ENCODE data around the gene APOA4. TPM values are rescaled to one million over a fixed set of nuclear protein-coding genes. Genes with fewer than 3 reads are reported as not detected.

APOA4 gene
- total and polyA plus RNA-seq, 2 of the 13 experiments (the other 11 are each of a cell fraction or from before 2014, with no cell fraction given), result 3.8 to 7.2 TPM

GRCh38 chr11:116826751-116827431, 3.8 kb upstream of the APOA4 start (continued):
- peak; percentile 49; the same call in 1 of the 2 replicates for TF ChIP-seq SMC3 (IDR thresholded peaks at IDR 0.05; ENCODE audit: low read length)
- TF ChIP-seq ZNF382 (CRISPR knock-in tag; IDR thresholded peaks at IDR 0.05; ENCODE audit: borderline replicate concordance), result no peak
- TF ChIP-seq ZNF616 (CRISPR knock-in tag; IDR thresholded peaks at IDR 0.05; ENCODE audit: low read depth), result 0 out of 2 replicates have a peak, but pooled peaks have one; percentile 34
- TF ChIP-seq LCORL (IDR thresholded peaks at IDR 0.05), result no peak
- TF ChIP-seq LCORL (CRISPR knock-in tag; IDR thresholded peaks at IDR 0.05), result peak; percentile 87
- peak; percentile 74; the same call in 1 of the 2 replicates for TF ChIP-seq ZNF747 (CRISPR knock-in tag; IDR thresholded peaks at IDR 0.05; ENCODE audit: borderline replicate concordance)
- TF ChIP-seq SOX6 (IDR thresholded peaks at IDR 0.05), result no peak
- peak; percentile 94 for TF ChIP-seq SOX6 (CRISPR knock-in tag; IDR thresholded peaks at IDR 0.05)
- TF ChIP-seq E2F5 (CRISPR knock-in tag; conservative IDR thresholded peaks at IDR 0.05), result no peak
- no peak for TF ChIP-seq SMARCE1 (IDR thresholded peaks at IDR 0.05; ENCODE audit: borderline replicate concordance)
- TF ChIP-seq MED1 (CRISPR knock-in tag; IDR thresholded peaks at IDR 0.05), result peak; percentile 99
- TF ChIP-seq RNF219 (CRISPR knock-in tag; IDR thresholded peaks at IDR 0.05), result no peak
- peak; percentile 97 for TF ChIP-seq MLXIP (CRISPR knock-in tag; IDR thresholded peaks at IDR 0.05; ENCODE audit: borderline replicate concordance)
- peak; percentile 97 for TF ChIP-seq HDAC2 (CRISPR knock-in tag; IDR thresholded peaks at IDR 0.05)
- no peak for TF ChIP-seq PRDM10 (CRISPR knock-in tag; IDR thresholded peaks at IDR 0.05; ENCODE audit: low read depth)
- TF ChIP-seq THAP11 (CRISPR knock-in tag; IDR thresholded peaks at IDR 0.05), result peak; percentile 69; the same call in 1 of the 2 replicates
- no peak; the same call in 1 of the 2 replicates for TF ChIP-seq ZBTB42 (CRISPR knock-in tag; IDR thresholded peaks at IDR 0.05)

Data from HepG2 (cell line).